ENCODE results near the gene ELP4.
"Not testable (repeated sequence)": the region's sequence is repeated elsewhere in the genome, so short reads cannot be mapped to it uniquely, and the experiment has no call there.

Gene ELP4

DNA sequence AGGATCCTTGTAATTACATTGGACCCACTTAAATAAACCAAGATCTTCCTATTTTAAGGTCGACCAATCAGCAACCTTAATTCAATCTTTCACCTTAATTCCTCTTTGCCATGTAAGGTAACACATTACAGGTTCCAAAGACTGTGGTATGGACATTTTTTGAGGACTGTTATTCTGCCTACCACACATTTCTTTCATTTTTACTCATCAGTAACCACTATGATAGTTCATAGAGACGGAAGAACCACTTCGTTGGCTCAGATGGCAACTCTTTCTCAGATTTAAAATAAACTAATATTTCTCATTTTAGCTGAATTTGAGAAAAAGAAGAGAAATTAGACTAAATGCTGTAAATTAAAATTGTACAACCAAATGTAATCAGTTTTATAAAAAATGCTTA, 205.3 kb downstream of the ELP4 start:
- DNase-seq = no peak

DNA sequence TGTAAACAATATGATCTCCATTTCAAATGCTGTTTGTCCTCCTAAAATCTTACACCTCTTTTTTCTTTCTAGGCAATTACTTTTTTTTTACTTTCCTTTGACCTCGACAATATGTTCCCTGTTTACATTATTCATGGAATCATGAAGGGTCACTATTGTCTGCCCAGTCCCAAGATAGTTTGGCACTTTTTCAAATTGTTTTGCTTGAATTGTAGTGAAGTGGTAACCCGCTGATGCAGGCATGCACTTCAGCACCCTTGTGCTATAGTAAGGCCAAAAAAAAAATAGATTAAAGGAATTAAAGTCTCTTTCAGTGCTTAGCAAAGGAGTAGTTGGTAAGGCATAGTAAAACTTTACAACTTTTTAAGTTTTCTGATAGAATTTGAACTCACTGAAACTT, 210.7 kb downstream of the ELP4 start:
- no peak for DNase-seq

DNA sequence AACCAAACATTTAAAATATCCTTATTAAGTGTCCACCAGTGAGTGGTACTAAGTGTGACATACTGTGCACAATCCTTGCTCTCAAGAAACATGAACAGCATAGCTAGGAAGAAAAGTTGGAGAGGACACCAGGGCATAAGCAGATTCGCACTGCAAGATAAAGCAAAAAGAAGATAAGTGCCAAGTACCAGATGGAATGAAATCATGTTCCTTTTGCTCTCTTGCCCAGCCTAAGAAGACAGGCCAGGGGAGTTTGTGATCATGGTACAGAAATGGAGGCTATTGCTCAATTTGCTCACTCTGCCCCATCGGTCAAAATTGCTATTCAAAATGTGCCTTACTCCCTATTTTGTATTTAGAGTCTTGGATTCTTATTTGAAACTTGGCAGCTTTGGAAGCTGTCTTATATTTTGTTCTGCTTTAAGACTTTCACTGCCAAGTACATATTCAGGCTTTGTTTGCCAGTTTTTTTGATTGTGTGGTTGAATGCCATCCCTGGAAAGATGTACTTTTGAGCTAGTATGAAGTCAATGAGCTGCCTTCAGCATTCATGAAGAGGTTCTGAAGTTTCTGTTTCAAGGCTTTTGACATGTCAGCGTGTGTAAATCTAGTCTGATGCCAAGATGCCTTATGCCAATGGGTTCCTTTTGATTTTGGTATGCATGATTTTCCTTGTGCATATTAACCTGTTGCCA, 211.3 kb downstream of the ELP4 start:
- no peak for DNase-seq

DNA sequence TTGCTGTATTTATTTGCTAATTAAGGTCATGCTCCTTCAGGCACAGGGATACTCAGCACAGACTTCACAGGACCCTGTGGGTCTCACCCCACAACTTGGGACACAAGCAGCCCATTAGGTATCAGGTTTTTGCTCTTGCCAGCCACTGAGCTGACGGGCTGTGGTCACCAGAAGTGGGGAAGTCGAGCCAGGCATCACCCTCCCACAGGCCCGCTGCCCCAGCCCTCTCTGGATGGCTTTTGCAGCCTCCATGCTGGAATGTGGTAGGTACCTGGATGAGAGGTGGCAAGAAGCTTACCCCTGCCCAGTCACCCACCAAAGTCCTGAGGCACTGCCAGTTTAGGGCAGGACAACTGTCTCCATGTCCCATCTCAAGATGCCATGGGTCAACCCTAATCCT, 213.2 kb downstream of the ELP4 start:
- DNase-seq = no peak

DNA sequence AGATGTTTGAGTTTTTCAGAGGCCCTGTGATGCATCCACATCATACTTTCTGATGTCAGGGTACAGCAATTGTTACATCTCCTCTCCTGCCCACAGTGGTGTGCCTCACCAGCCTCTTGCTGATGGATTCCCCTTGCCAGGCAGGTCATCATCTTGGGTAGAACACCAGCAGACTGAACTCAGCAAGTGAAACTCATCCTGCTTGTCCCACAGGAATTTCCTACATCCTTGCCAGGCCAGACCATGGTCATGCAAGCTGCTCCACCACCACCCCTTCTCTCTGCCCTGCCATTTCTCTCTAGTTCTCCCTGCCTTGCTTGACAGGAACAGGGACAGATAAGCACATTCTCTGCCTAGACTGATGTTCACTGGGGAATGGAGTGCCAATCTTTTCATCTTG, 215.6 kb downstream of the ELP4 start:
- no peak for DNase-seq

DNA sequence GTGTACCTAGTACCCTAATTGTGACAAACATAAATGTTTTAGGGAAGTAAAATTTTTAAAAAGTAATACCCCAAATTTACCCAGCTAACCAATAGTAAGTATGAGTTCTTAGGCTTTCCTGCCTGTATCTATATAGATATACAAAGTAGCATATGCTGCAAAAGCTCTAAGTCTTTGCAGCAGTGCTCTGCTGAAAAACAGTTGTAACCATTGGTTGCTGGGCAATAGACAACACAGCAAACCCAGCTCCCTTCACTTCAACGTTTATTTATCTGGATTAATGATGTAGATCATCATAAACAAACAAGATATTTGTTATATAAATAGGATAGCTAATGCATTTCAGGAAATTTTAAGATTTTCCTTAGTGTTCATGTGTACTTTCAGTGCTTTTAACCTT, 218.9 kb downstream of the ELP4 start:
- no peak for DNase-seq

DNA sequence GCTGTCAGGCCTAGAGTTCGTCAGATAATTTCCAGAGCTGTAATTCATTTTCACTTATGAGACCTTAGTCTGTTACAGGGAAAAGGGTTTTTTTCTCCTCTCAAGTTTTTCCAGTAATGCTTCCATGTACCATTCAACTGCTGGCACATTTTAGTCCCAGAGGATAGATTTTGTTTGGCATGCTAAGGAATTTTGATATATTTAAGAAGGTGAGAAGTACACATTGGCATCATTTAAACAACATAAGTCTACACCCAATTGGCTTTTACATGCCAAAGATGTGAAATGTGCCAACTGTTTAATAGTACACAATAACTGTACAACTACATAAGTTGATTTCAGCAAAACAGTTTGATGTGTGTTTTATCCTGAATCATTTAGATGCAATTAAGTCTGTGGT, 230.6 kb downstream of the ELP4 start:
- DNase-seq = no peak

DNA sequence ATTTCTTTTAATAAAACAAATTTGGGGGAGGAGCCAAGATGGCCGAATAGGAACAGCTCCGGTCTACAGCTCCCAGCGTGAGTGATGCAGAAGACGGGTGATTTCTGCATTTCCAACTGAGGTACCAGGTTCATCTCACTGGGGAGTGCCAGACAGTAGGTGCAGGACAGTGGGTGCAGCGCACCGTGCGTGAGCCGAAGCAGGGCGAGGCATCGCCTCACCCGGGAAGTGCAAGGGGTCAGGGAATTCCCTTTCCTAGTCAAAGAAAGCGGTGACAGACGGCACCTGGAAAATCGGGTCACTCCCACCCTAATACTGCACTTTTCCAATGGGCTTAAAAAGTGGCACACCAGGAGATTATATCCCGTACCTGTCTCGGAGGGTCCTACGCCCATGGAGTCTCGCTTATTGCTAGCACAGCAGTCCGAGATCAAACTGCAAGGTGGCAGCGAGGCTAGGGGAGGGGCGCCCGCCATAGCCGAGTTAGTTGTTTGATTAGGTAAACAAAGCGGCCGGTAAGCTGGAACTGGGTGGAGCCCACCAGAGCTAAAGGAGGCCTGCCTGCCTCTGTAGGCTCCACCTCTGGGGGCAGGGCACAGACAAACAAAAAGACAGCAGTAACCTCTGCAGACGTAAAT, 231.3 kb downstream of the ELP4 start:
- not testable (repeated sequence) for DNase-seq

DNA sequence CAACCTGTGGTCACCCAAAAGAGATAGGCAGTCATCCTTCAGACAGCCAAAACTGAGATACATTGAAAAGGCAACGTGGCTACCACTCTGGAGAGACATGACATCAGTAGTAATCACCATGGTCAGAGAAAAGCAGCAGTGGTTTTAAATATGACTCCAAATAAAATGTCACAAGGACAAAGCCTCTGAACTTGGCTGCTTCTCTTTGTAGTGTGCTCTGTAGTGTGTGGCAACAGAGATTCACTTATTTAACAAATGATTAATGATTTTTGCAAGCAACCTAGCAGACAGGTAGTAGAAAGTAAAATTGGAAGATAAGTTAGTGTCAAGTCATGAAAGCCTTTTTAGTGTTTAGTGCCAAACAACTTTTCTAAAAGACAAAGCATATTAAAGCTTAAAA, 238.0 kb downstream of the ELP4 start:
- DNase-seq = no peak

DNA sequence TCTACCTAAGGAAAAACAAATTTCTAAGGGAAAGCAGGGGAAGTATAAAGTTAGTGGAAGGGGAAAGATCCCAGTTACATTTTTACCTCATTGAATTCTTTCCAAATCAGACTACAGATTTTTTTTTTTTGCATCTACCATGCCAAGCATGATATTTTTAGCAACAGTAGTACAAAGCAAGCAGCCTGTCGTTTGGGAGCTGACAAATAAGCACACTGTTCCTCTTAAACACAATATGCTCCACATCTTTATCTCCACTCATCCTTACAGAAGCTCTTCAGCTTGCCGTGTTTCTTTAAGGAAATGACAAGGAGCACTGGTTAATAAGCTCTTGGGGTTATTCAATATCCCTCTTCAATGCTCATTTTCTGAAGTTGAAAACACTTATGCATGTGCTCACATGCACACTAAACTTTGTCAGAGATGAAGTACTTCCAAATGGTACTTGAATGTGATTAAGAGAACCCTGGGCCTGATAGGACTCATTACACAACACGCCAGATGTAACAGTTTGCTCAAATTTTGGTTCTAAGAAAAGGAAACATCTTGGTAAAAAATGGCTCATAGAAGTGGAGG, 247.8 kb downstream of the ELP4 start:
- DNase-seq = no peak

DNA sequence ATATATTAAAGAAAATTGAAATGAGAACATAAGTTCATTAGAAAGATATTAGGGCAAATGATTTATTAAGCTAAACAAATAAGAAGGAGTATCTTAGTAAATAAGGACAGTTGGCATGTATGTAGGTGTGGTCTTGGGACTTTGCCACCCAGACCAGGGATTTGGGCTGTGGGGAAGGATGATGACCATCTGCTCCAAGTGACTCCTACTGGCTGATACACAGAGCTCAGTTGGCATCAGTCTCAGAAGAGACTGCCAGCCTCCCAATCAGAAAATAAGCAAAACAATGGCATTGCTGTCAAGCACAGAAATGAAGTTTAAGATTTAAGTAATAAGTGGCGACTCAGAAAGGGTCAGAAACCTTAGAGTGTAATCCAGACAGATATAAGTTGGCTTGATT, 252.1 kb downstream of the ELP4 start:
- DNase-seq = no peak

DNA sequence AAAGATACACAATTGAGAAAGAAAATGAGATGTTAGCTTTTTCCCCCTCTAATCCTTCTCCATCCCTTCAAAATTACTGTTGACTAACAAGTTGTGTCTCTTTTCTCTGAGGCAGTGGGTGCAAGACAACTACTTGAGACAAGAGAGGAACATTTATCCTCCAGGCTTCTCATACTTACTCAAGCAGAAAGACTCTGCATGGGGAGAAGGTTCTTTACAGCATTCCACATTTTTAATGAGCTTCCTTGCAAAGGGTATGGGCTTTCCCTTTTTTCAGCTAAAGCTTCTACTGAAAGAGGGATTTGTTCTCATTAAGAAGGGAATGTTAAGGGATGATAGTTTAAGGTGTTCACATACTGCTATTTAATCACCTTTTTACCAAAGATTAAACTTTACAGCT, 253.7 kb downstream of the ELP4 start:
- DNase-seq = no peak

DNA sequence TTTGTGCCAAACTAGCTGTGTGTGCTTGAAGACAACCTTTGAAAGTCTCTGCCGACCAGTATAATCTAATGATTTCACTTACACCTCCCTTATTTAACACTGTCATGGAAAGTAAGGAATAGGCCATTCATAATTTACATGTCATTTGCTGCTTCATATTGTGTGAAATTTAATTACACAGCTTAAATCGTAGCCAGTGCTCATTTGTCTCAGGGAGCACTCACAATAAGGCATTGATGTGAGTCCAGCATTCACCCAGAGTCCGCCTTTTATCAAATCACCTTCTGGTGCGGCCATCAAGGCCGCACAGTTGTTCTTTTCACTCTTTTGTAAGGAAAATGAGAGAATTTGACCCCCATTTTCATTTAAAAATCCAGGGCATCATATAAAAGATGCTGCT, 254.7 kb downstream of the ELP4 start:
- no peak for DNase-seq

DNA sequence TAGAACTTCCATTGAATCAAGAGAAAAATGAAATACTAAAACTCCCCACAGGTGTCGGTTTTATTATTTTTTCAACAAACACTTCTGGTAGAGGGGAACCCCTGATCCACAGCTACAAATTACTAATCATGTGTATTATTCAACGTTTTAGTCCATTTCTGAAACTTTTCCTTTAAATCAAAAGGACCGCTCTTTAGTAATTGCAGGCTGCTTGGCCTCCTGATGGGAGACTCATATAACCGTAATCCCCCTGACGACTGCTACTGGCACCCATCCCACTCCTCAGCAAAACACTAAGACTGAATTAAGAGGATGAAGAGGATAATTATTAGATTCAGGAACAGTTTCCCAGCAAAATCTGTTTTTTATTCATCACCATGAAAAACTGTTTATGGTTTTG, 255.2 kb downstream of the ELP4 start:
- no peak for DNase-seq

DNA sequence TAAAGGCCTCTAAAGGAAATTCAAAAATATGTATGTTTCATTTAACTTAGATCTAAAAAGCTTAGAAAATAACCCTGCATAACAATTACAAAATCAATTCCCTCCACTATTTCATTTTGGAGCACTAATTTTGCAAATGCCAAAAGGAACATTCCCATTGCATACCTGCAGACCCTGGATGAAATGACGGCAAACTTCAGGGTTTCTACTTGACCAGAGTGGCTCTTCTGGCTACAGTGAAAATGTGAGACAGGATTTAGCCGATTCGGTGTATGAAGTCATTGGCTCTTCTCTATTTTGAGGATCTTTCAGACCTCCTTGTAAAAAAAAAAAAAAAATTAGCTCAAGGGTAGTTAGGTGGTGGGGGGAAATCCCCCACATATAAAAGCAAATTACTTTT, 257.5 kb downstream of the ELP4 start:
- no peak for DNase-seq

DNA sequence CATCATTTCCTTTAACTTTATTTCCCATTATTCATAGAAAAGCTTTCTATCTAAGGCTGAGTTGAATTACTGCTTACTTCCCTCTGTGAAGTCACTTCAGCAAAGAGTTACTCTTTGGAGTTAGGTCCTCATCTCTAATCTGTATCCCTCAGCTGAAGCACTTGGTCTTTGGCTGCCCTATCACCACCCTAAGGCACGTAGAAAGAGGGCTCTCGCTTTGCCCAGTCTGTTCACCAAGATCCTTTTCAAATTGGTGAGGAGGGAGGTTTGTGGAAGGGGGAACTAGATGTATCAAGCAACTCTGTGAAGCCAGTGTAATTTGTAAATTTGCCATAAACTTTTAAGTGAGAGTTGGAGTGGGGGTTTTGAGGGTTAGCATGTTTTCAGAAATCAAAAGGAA, 258.1 kb downstream of the ELP4 start:
- no peak for DNase-seq

DNA sequence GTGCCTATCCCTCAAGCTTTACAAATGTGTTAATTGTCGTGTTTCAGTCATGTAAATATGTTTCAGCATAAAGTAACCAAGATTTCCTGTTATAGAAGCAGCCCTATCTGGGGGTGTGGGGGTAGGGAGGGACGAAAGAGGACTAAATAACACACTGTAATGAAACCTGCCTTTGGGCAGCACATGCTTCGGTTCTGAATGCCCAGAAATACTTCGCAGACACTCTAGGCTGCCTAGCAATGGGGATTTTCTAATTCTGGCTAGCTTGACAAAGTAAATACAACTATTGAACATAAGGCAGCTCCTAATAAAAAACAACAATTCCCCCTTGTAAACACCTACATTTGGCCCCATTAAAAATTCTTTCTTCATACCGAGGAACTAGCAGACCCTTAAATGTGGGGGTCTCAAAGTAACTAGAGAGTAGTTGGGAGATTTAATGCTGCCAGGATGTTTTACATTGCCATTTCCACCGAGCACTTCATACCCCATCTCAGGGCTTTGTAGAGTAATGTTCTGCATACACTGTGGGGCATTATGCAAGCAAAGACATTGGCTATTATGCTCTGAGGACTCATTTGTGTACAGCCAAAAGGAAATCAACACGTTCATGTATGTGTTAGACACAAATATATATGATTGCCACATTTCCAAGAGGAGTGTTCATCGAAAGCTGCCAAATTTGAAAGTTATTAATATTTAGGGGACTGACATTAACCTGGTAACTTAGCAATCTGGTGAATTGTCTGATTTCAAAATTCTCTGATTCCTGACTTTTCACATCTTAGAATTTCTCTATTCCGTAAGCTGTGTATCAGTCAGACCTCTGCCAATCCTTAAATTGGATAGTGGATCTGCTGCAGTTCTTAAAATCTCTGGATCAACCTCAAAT, 259.4 kb downstream of the ELP4 start:
- DNase-seq = no peak

DNA sequence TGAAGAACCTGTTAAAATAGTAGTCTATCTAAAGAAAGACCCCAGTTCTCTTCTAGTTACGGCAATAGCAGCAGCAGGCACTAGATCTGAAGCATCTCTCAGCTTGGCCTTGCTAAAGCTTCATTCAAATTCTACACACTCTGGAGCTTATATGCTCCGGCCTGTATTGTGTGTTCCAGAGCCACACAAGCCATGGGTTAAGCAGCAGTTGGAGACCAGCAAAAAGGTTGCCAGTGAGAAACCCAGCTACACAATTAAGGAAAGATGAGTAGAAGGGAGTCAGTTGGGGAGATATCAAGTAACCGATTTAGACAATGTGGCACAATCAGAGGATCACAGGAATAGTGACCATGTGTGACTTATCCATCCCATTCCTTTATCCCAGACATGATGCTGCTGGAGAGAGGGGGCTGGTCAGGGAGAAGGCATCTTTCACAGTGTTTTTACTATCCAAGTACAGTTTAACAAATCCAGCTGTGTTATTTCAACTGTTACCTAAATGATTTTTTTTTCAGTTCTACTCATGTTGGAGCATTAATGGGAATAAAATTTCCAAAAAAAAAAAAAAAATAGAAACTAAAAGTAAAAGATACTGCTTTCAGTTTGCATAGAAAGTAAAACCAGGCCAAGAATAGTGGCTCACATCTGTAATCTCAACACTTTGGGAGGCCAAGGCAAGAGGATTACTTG, 260.6 kb downstream of the ELP4 start:
- DNase-seq = no peak

DNA sequence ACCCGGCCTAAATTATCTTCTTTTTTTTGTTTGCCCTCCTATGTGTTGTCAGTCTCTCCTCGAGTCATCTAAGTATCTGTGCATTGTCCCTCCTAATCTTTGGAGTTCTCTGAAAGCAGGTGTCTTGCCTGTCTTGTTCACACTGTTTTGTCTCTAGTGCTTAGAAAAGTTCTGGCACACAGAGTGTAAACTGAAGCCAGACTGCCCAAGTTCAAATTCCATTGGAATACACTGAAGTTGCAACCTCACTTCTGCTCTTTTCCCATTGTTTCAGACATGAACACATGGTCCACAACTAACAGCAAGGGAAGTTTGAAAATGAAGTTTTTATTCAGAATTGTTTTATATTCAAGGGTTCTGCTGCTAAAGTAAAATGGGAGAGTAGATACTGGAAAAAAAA, 262.8 kb downstream of the ELP4 start:
- DNase-seq = no peak

DNA sequence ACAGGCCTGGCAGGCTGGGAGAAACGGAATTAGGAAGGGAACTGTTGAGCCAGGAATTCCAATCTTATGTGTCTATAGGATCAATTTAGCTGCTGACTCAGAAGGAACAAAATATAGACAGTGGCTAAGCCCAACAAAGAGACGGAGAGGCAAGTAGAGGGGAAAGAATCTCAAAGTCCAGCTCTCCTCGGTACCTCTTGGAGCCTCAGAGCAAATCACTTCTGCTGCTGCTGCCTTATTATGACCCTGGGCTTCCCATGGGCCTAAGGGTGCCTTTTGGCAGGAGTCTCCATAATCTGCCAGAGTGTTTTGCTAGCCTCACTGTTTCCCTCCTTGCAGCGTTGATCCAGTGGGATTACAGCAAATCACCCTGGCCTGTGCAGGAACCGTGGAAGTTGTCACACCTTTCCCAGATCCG, 269.8 kb downstream of the ELP4 start:
- DNase-seq = no peak

DNA sequence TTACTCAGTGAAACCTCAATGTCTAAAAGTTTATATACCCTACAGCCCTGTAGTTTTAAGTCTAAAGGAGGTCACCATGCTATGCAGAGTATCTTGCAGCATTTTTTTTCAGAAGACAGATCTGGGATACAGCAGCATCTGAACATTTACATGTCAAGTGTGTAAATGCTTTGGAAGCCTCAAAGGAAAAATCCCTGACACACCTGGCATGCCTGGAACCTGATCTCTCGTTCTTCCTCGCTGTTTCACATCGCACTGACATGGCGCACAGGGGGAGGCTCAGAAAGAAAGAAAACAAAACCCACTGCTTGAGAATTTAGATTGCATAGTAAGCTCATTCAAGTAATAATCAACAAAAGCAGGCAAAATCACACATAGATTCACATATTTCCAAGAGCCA, 270.5 kb downstream of the ELP4 start:
- DNase-seq = no peak

DNA sequence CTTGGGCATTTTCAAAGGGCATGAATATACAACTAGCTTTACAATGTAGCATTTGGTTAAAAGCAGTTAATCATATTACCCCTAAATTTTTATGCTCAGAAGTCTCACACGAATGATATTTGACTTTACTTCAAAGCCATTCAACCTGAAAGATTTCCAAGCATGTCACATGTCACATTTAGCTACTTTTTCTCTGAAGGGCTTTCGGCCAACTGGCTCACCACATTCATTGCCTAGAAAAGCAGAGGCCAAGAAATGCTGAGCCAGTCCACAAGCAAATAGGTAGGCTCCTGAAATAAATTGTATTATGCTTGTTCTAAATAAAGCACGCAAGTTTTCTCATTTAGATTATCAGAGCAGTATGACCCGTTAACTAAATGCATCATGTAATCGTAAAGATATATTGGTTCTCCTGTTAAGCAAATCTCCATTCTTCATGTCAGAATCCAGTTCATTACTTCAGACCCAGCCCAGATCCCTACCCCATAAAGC, 271.0 kb downstream of the ELP4 start:
- no peak for DNase-seq

DNA sequence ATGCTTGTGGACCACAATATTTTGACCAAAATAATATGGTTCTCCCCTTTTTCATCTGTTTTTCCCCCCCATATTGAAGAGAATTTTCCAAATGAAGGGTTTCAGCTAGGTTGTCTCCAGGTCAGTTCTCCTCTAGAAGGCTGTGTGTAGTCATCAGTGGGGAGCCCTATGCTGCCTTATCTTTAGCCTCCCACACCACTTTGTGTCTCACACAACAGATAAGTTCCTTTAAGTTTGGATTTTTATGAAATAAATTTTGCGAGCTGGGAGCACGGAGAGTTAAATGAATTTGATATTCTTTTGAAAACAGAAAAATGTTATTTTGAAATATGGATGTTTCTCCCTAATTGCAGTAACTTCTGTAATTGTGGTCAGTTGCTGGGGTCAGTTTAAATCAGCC, 272.7 kb downstream of the ELP4 start:
- no peak for DNase-seq
